Nephron (organoid): ENCODE data around the gene ZDBF2.

ENCODE experiments used
- H3K27ac Mint-ChIP-seq, 3 experiments: 2 replicates each; pipeline ENCODE4 v1.8.0; 2020; ENCODE audit warnings: mixed read lengths in 3 of 3, mild to moderate bottlenecking in 2 of 3, moderate library complexity in 1 of 3
- H3K27me3 Mint-ChIP-seq: 2 replicates; pipeline ENCODE4 v1.8.0; 2021; ENCODE audit warnings: low read depth, mild to moderate bottlenecking, moderate library complexity, mixed read lengths
- H3K36me3 Mint-ChIP-seq: 2 replicates; pipeline ENCODE4 v1.8.0; 2020; ENCODE audit warnings: low read depth, mixed read lengths
- H3K4me1 Mint-ChIP-seq: 2 replicates; pipeline ENCODE4 v1.8.0; 2020; ENCODE audit warnings: mixed read lengths
- H3K4me3 Mint-ChIP-seq, 3 experiments: 2 replicates each; pipeline ENCODE4 v1.8.0; 2020; ENCODE audit warnings: mild to moderate bottlenecking in 3 of 3, mixed read lengths in 3 of 3, moderate library complexity in 2 of 3
- H3K9me3 Mint-ChIP-seq: 2 replicates; pipeline ENCODE4 v1.8.0; 2020; ENCODE audit warnings: mixed read lengths
- TF ChIP-seq, protein P1 (sequence below), 3 experiments: fragments of 200-600 bp; sonication (generic); IDR thresholded peaks; one replicate each; pipeline ENCODE4 v1.5.0; 2021; ENCODE audit warnings: antibody characterized with exemption in 3 of 3; ENCODE audit not compliant: unreplicated experiment in 3 of 3

ZDBF2 gene

DNA sequence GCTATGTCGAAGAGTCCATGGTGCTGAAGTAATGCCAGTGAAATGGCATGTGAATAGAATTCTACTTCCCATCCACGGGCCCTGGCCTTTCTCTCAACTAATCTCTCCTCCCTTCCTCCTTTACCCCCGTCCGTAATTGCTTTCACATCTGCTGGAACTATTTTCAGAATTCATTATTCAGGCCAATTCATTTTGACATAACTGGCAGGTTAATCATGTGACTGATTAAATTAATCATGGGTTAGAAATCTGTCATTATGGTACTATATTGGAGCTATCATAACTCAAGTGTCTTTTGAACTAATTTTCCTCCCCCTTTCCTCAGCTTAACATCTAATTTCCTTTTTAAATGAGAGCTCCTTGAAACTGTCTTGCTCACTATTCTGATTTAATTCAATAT lies 66.9 kb downstream of the ZDBF2 start:
- H3K27ac Mint-ChIP-seq = no peak overlapping the region
- TF ChIP-seq, protein P1, sequence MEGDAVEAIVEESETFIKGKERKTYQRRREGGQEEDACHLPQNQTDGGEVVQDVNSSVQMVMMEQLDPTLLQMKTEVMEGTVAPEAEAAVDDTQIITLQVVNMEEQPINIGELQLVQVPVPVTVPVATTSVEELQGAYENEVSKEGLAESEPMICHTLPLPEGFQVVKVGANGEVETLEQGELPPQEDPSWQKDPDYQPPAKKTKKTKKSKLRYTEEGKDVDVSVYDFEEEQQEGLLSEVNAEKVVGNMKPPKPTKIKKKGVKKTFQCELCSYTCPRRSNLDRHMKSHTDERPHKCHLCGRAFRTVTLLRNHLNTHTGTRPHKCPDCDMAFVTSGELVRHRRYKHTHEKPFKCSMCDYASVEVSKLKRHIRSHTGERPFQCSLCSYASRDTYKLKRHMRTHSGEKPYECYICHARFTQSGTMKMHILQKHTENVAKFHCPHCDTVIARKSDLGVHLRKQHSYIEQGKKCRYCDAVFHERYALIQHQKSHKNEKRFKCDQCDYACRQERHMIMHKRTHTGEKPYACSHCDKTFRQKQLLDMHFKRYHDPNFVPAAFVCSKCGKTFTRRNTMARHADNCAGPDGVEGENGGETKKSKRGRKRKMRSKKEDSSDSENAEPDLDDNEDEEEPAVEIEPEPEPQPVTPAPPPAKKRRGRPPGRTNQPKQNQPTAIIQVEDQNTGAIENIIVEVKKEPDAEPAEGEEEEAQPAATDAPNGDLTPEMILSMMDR (IDR thresholded peaks at IDR 0.05; ENCODE audit: unreplicated experiment in 3 of 3) = no peak
- no peaks in the 10 kb centered on the region for H3K36me3 Mint-ChIP-seq
- no peaks in the 10 kb centered on the region for H3K4me1 Mint-ChIP-seq
- H3K9me3 Mint-ChIP-seq = peaks cover 5% of the 10 kb centered on the region
- no peaks in the 10 kb centered on the region for H3K27me3 Mint-ChIP-seq
- H3K4me3 Mint-ChIP-seq = no peak overlapping the region

DNA sequence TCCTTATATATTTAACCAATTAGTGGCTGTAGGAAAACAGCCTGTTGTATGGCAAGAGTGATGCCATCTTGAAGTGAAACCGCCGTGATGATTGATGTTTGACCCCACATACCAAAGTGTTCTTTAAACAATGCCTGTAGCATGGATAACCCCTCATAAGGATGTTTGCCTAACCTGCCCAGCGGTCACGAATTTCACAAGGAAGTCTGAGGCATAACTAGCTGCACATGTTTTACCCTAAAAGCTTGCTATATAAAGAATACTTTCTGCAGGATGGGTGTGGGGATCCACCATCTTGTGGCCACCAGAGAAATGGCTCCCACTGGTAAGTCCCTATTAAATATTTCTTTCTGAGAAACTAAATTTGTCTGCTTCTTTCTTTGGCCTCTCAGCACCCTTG lies 68.7 kb downstream of the ZDBF2 start:
- TF ChIP-seq, protein P1 (IDR thresholded peaks at IDR 0.05; ENCODE audit: unreplicated experiment in 3 of 3) = no peak
- no peak overlapping the region for H3K4me3 Mint-ChIP-seq
- H3K4me1 Mint-ChIP-seq = no peaks in the 10 kb centered on the region
- no peak overlapping the region for H3K27ac Mint-ChIP-seq
- no peaks in the 10 kb centered on the region for H3K36me3 Mint-ChIP-seq
- H3K27me3 Mint-ChIP-seq = no peaks in the 10 kb centered on the region
- peaks cover 5% of the 10 kb centered on the region for H3K9me3 Mint-ChIP-seq

DNA sequence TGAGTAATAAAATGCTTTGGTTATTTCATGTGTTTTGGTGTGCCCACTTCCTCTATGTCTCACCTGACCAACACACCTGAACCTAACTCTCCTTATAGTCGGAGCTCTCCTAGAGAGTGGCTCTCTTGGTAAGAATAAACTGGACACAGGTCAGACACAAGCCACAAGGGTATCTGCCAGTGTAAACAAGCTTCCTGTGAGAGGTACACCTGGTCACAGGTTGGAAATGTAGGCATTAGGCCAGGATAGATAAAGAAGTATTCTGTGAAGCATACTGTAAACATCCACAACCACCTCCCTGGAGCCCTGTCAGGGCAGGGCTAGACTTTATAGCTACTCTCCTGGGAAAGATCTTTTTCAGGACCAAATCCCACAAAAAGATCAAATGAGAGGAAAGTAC lies 69.4 kb downstream of the ZDBF2 start:
- Mint-ChIP-seq H3K4me3 (no peak overlapping the region), H3K9me3 (peaks cover 7% of the 10 kb centered on the region), H3K36me3 (no peaks in the 10 kb centered on the region), H3K27me3 (no peaks in the 10 kb centered on the region), H3K4me1 (no peaks in the 10 kb centered on the region), H3K27ac (no peak overlapping the region)
- TF ChIP-seq, protein P1 (IDR thresholded peaks at IDR 0.05; ENCODE audit: unreplicated experiment in 3 of 3) = no peak

DNA sequence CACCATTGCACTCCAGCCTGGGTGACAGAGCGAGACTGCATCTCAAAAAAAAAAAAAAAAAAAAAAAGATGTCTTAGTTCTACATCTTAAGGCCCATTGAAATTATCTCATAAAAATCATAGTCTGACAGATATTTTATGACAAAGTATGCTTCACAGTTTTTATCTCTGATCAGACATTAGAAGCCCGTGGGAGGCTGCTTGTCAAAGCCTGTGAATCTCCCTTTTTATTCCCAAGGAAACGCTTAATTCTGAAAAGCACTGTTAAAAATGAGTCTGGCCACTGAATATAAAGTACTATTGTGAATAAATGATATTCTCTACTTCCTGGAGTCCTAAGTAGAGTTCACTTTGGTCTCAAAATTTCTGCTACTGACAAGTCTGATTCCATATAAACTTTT lies 71.1 kb downstream of the ZDBF2 start:
- no peaks in the 10 kb centered on the region for H3K4me1 Mint-ChIP-seq
- H3K4me3 Mint-ChIP-seq = no peak overlapping the region
- H3K27me3 Mint-ChIP-seq = no peaks in the 10 kb centered on the region
- peaks cover 17% of the 10 kb centered on the region for H3K9me3 Mint-ChIP-seq
- no peaks in the 10 kb centered on the region for H3K36me3 Mint-ChIP-seq
- H3K27ac Mint-ChIP-seq = no peak overlapping the region
- TF ChIP-seq, protein P1 (IDR thresholded peaks at IDR 0.05; ENCODE audit: unreplicated experiment in 3 of 3) = no peak

DNA sequence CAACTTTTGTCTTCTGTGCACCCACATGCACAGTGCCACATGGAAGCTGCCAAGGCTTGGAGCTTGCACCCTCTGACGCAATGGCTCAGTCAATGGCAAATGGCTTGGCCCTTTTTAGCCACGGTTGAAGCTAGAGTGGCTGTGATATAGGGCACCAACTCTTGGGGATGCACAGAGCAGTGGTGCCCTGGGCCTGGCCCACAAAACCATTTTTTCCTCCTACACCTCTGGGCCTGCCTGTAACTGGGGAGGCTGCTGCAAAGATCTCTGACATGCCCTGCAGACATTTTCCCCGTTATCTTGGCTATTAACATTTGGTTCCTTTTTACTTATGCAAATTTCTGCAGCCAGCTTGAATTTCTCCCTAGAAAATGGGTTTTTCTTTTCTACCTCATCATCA lies 74.9 kb downstream of the ZDBF2 start:
- peaks cover 17% of the 10 kb centered on the region for H3K9me3 Mint-ChIP-seq
- H3K27ac Mint-ChIP-seq = no peak overlapping the region

DNA sequence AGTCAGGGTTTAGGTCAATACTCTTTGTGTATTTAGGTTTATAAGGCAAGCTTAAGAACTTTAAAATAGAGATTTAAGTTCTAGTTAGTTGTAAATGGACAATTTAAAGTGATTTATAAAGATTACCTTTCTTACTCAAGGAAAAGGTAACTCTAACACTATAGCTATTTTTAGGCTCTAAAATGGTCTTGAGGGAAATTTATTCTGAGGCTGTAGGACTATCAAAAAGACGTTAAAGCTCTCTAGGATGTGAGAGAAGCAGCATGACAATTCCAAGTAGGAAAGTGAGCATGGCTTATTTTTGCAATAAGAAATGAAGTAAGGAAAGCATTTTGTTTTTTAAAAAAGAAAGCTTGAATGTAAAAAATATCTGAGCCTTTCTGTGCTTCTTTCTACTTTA lies 78.1 kb downstream of the ZDBF2 start:
- peaks cover 12% of the 10 kb centered on the region for H3K9me3 Mint-ChIP-seq
- H3K4me3 Mint-ChIP-seq = no peak overlapping the region
- TF ChIP-seq, protein P1 (IDR thresholded peaks at IDR 0.05; ENCODE audit: unreplicated experiment in 3 of 3) = no peak
- H3K4me1 Mint-ChIP-seq = no peaks in the 10 kb centered on the region
- no peaks in the 10 kb centered on the region for H3K27me3 Mint-ChIP-seq
- H3K27ac Mint-ChIP-seq = no peak overlapping the region
- H3K36me3 Mint-ChIP-seq = no peaks in the 10 kb centered on the region

More for the DNA sequence above, 74.9 kb downstream of the ZDBF2 start:
- H3K36me3 Mint-ChIP-seq = no peaks in the 10 kb centered on the region
- no peaks in the 10 kb centered on the region for H3K4me1 Mint-ChIP-seq
- no peaks in the 10 kb centered on the region for H3K27me3 Mint-ChIP-seq
- TF ChIP-seq, protein P1 (IDR thresholded peaks at IDR 0.05; ENCODE audit: unreplicated experiment in 3 of 3) = no peak
- no peak overlapping the region for H3K4me3 Mint-ChIP-seq
